Measurements from ENCODE around the gene RABIF. TPM values are rescaled to one million over a fixed set of nuclear protein-coding genes. Genes with fewer than 3 reads are reported as not detected.
"Not testable (repeated sequence)": the region's sequence is repeated elsewhere in the genome, so short reads cannot be mapped to it uniquely, and the experiment has no call there.

RABIF gene
- polyA plus RNA-seq, 1 donor from 2014 or later: 19.8 TPM

- H3K36me3 Mint-ChIP-seq, H3K27ac Mint-ChIP-seq, H3K4me3 Mint-ChIP-seq, H3K27me3 Mint-ChIP-seq, H3K4me1 Mint-ChIP-seq, H3K9me3 Mint-ChIP-seq: not testable (repeated sequence)
These were observed 14.9 kb upstream of the RABIF start for GRCh38 chr1:202903808-202904207.

- Mint-ChIP-seq H3K36me3 (peaks cover 3% of the 10 kb centered on the region), H3K27me3 (no peaks in the 10 kb centered on the region), H3K9me3 (no peaks in the 10 kb centered on the region), H3K4me3 (no peak overlapping the region), H3K4me1 (peaks cover 0 to 2% (median 2%) of the 10 kb centered on the region in 3 donors), H3K27ac (no peak overlapping the region)
These were observed 12.6 kb upstream of the RABIF start for GRCh38 chr1:202901555-202901954.

GRCh38 chr1:202892501-202892900, 3.6 kb upstream of the RABIF start:
- H3K27me3 Mint-ChIP-seq: no peaks in the 10 kb centered on the region
- no peak overlapping the region for H3K4me3 Mint-ChIP-seq
- peaks cover 4% of the 10 kb centered on the region for H3K36me3 Mint-ChIP-seq
- H3K4me1 Mint-ChIP-seq: peaks cover 11 to 13% (median 12%) of the 10 kb centered on the region in 3 donors
- no peak overlapping the region for H3K27ac Mint-ChIP-seq
- H3K9me3 Mint-ChIP-seq: no peaks in the 10 kb centered on the region

- Mint-ChIP-seq H3K27me3 (no peaks in the 10 kb centered on the region), H3K9me3 (no peaks in the 10 kb centered on the region), H3K4me1 (peaks cover 12 to 13% (median 12%) of the 10 kb centered on the region in 3 donors), H3K36me3 (peaks cover 1% of the 10 kb centered on the region), H3K27ac (peak overlapping the region in 1 of 3 donors; percentile 92), H3K4me3 (peak overlapping the region in 1 of 4 donors; percentile 89)
These were observed 1.4 kb upstream of the RABIF start for GRCh38 chr1:202890392-202890791.

- Mint-ChIP-seq H3K4me3 (peak overlapping the region; percentile 86 to 96 (median 90)), H3K27me3 (no peaks in the 10 kb centered on the region), H3K4me1 (peaks cover 12 to 18% (median 14%) of the 10 kb centered on the region in 3 donors), H3K36me3 (peaks cover 1% of the 10 kb centered on the region), H3K27ac (peak overlapping the region in 2 of 3 donors; percentile 79 to 94), H3K9me3 (no peaks in the 10 kb centered on the region)
These were observed 773 bp downstream of the RABIF start for GRCh38 chr1:202888221-202888530.

- Mint-ChIP-seq H3K27me3 (no peaks in the 10 kb centered on the region), H3K27ac (no peak overlapping the region), H3K9me3 (no peaks in the 10 kb centered on the region), H3K4me1 (peaks cover 4 to 6% (median 6%) of the 10 kb centered on the region in 3 donors), H3K4me3 (no peak overlapping the region), H3K36me3 (peaks cover 8% of the 10 kb centered on the region)
These were observed 7.9 kb downstream of the RABIF start for GRCh38 chr1:202880961-202881460.

- peak overlapping the region in 1 of 4 donors; percentile 40 for H3K4me3 Mint-ChIP-seq
- no peaks in the 10 kb centered on the region for H3K27me3 Mint-ChIP-seq
- H3K36me3 Mint-ChIP-seq: peaks cover 8% of the 10 kb centered on the region
- peaks cover 4 to 5% (median 4%) of the 10 kb centered on the region in 3 donors for H3K4me1 Mint-ChIP-seq
- no peaks in the 10 kb centered on the region for H3K9me3 Mint-ChIP-seq
- no peak overlapping the region for H3K27ac Mint-ChIP-seq
These were observed 8.9 kb downstream of the RABIF start for GRCh38 chr1:202880062-202880461.

- no peak overlapping the region for H3K27ac Mint-ChIP-seq
- H3K4me3 Mint-ChIP-seq: no peak overlapping the region
- H3K36me3 Mint-ChIP-seq: peaks cover 8% of the 10 kb centered on the region
- no peaks in the 10 kb centered on the region for H3K9me3 Mint-ChIP-seq
- peaks cover 4% of the 10 kb centered on the region in 3 donors for H3K4me1 Mint-ChIP-seq
- H3K27me3 Mint-ChIP-seq: no peaks in the 10 kb centered on the region
These were observed 9.8 kb downstream of the RABIF start for GRCh38 chr1:202879128-202879527.

- Mint-ChIP-seq H3K36me3 (no peaks in the 10 kb centered on the region), H3K9me3 (no peaks in the 10 kb centered on the region), H3K4me3 (no peak overlapping the region), H3K4me1 (peaks cover 0 to 3% (median 0%) of the 10 kb centered on the region in 3 donors), H3K27me3 (peaks cover 1% of the 10 kb centered on the region), H3K27ac (no peak overlapping the region)
These were observed 15.9 kb downstream of the RABIF start for GRCh38 chr1:202873026-202873425.

GRCh38 chr1:202871367-202871766, 17.6 kb downstream of the RABIF start:
- Mint-ChIP-seq H3K4me3 (no peak overlapping the region), H3K9me3 (no peaks in the 10 kb centered on the region), H3K27me3 (peaks cover 2% of the 10 kb centered on the region), H3K27ac (no peak overlapping the region), H3K4me1 (peaks cover 0 to 3% (median 0%) of the 10 kb centered on the region in 3 donors), H3K36me3 (no peaks in the 10 kb centered on the region)

- peak overlapping the region in 3 of 4 donors; percentile 1 to 80 (median 56) for H3K4me3 Mint-ChIP-seq
- H3K27me3 Mint-ChIP-seq: peaks cover 26% of the 10 kb centered on the region
- H3K36me3 Mint-ChIP-seq: no peaks in the 10 kb centered on the region
- H3K27ac Mint-ChIP-seq: no peak overlapping the region
- peaks cover 5 to 6% (median 6%) of the 10 kb centered on the region in 3 donors for H3K4me1 Mint-ChIP-seq
- no peaks in the 10 kb centered on the region for H3K9me3 Mint-ChIP-seq
These were observed 26.0 kb downstream of the RABIF start for GRCh38 chr1:202862679-202863560.

- Mint-ChIP-seq H3K9me3 (no peaks in the 10 kb centered on the region), H3K4me1 (peaks cover 5 to 6% (median 6%) of the 10 kb centered on the region in 3 donors), H3K27ac (peak overlapping the region in 1 of 3 donors; percentile 88), H3K4me3 (peak overlapping the region; percentile 79 to 96 (median 86)), H3K36me3 (no peaks in the 10 kb centered on the region), H3K27me3 (peaks cover 25% of the 10 kb centered on the region)
These were observed 27.4 kb downstream of the RABIF start for GRCh38 chr1:202861420-202862132.

- Mint-ChIP-seq H3K4me1 (peaks cover 5 to 6% (median 6%) of the 10 kb centered on the region in 3 donors), H3K36me3 (no peaks in the 10 kb centered on the region), H3K4me3 (peak overlapping the region; percentile 79 to 96 (median 86)), H3K9me3 (no peaks in the 10 kb centered on the region), H3K27ac (no peak overlapping the region), H3K27me3 (peaks cover 23% of the 10 kb centered on the region)
These were observed 28.1 kb downstream of the RABIF start for GRCh38 chr1:202860744-202861419.

- Mint-ChIP-seq H3K4me3 (peak overlapping the region in 1 of 4 donors; percentile 60), H3K9me3 (no peaks in the 10 kb centered on the region), H3K4me1 (peaks cover 5 to 6% (median 6%) of the 10 kb centered on the region in 3 donors), H3K36me3 (no peaks in the 10 kb centered on the region), H3K27me3 (peaks cover 18% of the 10 kb centered on the region), H3K27ac (no peak overlapping the region)
These were observed 30.0 kb downstream of the RABIF start for GRCh38 chr1:202858789-202859414.

Measured in IgD-negative memory B cell (primary cell).